Measurements from ENCODE around the gene CXCL1.

CXCL1 gene

GRCh38 chr4:73919691-73920090, 50.5 kb downstream of the CXCL1 start:
- no peak for TF ChIP-seq CTCF (conservative IDR thresholded peaks at IDR 0.05; ENCODE audit: control insufficient read depth, insufficient read depth, low read depth, low read length)
- no peak overlapping the region for H3K4me3 ChIP-seq (ENCODE audit: control insufficient read depth, low read depth, low read length)
- DNase-seq (ENCODE audit: low read depth): no peak
